Common myeloid progenitor, CD34-positive (primary cell): Measurements from ENCODE around the gene FGF9.

ENCODE experiments used
- CTCF ChIA-PET: fragments of 350-600 bp; sonication (Branson Sonifier 250); formaldehyde crosslinking; loops from one replicate; lab custom pipeline; 2021; ENCODE audit warnings: antibody characterized with exemption; lab: Charles Lee
- POLR2A ChIA-PET: fragments of 350-600 bp; sonication (Branson Sonifier 250); formaldehyde crosslinking; loops from one replicate; lab custom pipeline; 2021; ENCODE audit warnings: antibody characterized with exemption; lab: Charles Lee
- DNase-seq, 3 donors: peaks; one replicate each; pipeline versions ENCODE4 v3.0.0 to v3.0.0-alpha.2; 2013
- H3K27ac ChIP-seq, 2 experiments: 1 replicate in 1 of 2; 2 replicates in 1 of 2; pipeline ENCODE4 v1.7.0; 2013; ENCODE audit warnings: inconsistent platforms in 2 of 2, low read length in 2 of 2, mild to moderate bottlenecking in 2 of 2, low read depth in 1 of 2, moderate library complexity in 1 of 2; ENCODE audit not compliant: severe bottlenecking in 2 of 2, insufficient read depth in 1 of 2, poor library complexity in 1 of 2
- H3K27me3 ChIP-seq, 5 experiments: replicated peaks in 2 of 5; 1 replicate in 3 of 5; 2 replicates in 2 of 5; pipeline versions ENCODE4 v1.6.1 to v1.7.0; 2013; ENCODE audit warnings: low read length in 4 of 5, mild to moderate bottlenecking in 2 of 5, moderate library complexity in 2 of 5, inconsistent platforms in 1 of 5; ENCODE audit not compliant: insufficient read depth in 5 of 5, control insufficient read depth in 4 of 5
- H3K36me3 ChIP-seq, 4 experiments: 1 replicate in 2 of 4; 2 replicates in 2 of 4; pipeline versions ENCODE4 v1.6.1 to v1.7.0; 2013; ENCODE audit warnings: low read length in 3 of 4, control low read depth in 1 of 4, mild to moderate bottlenecking in 1 of 4; ENCODE audit not compliant: control insufficient read depth in 4 of 4, insufficient read depth in 4 of 4
- H3K4me1 ChIP-seq, 4 experiments: 1 replicate in 3 of 4; 2 replicates in 1 of 4; pipeline versions ENCODE4 v1.6.1 to v1.7.1; 2013; ENCODE audit warnings: low read length in 3 of 4, mild to moderate bottlenecking in 3 of 4, control low read depth in 1 of 4, inconsistent platforms in 1 of 4, moderate library complexity in 1 of 4; ENCODE audit not compliant: control insufficient read depth in 4 of 4, insufficient read depth in 4 of 4; ENCODE audit errors: control extremely low read depth in 1 of 4
- H3K4me3 ChIP-seq, 7 experiments: 1 replicate in 4 of 7; 2 replicates in 3 of 7; pipeline versions ENCODE4 v1.5.1 to v1.7.0; 2013; ENCODE audit warnings: mild to moderate bottlenecking in 7 of 7, low read length in 6 of 7, moderate library complexity in 6 of 7, inconsistent platforms in 2 of 7, low read depth in 2 of 7, control low read depth in 1 of 7; ENCODE audit not compliant: insufficient read depth in 4 of 7, control insufficient read depth in 1 of 7; ENCODE audit errors: extremely low read depth in 1 of 7
- H3K9me3 ChIP-seq, 5 experiments: 1 replicate in 4 of 5; 2 replicates in 1 of 5; pipeline versions ENCODE4 v1.6.1 to v1.7.1; 2013; ENCODE audit warnings: low read length in 4 of 5, mild to moderate bottlenecking in 2 of 5, inconsistent platforms in 1 of 5, low read depth in 1 of 5, moderate library complexity in 1 of 5; ENCODE audit not compliant: control insufficient read depth in 4 of 5, insufficient read depth in 2 of 5; ENCODE audit errors: control extremely low read depth in 1 of 5
- WGBS: methylation state at CpG from one replicate; pipeline ENCODE4 v1.1.5; 2013; ENCODE audit not compliant: insufficient coverage; 5-methylcytosine and 5-hydroxymethylcytosine counted together

The FGF9 gene

DNA sequence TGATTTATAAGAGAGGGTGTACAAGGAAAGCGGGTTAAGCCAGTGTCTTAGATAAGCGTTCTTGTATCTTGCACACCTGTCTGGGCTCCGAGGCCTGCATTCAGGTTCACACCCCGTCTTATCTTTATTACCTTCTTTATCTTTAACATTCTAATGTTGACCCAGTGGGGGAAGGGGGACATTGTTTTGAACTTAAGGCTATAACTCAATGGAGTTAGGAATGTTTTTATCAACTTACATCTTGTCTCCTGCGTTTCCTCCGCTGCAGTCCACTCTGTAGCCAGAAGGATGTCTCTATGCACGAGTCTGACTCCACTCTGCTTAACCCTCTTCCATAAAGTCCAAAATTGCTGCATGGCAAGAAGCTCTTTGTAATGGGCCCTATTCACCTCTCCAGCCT lies 71.2 kb downstream of the FGF9 start:
- POLR2A ChIA-PET = no interaction called here
- Histone ChIP-seq H3K9me3 (no peaks in the 10 kb centered on the region), H3K4me1 (no peaks in the 10 kb centered on the region), H3K27me3 (peaks cover 0 to 6% (median 4%) of the 10 kb centered on the region in 5 experiments), H3K36me3 (no peaks in the 10 kb centered on the region), H3K4me3 (no peak overlapping the region), H3K27ac (no peak overlapping the region)
- no peak for DNase-seq
- CTCF ChIA-PET = no interaction called here
- 42% methylated on average over 3 of the region's 7 CpGs for WGBS

DNA sequence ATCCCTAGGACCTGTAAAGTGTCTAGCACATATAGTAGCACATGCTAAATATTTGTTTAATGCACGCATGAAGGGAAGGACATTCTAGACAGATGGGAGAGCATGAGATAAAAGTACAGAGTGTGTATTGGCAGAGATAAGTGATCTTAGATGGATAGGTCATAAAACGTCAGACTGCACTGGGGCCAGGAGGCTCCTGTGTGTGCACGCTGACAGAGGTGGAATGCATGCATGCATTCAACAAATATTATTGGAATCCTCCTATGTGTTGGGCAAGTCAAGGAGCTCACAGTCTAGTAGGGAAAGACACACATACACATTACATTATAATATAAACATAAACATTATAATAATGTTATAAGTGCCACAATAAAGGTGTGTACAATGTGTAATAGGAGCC lies 73.3 kb downstream of the FGF9 start:
- POLR2A ChIA-PET = no interaction called here
- peaks cover 0 to 9% (median 4%) of the 10 kb centered on the region in 5 experiments for H3K27me3 ChIP-seq
- no peak overlapping the region for H3K4me3 ChIP-seq
- no peaks in the 10 kb centered on the region for H3K9me3 ChIP-seq
- no peak for DNase-seq
- no peak overlapping the region for H3K27ac ChIP-seq
- CTCF ChIA-PET = no interaction called here
- no peaks in the 10 kb centered on the region for H3K36me3 ChIP-seq
- 75% methylated on average over 2 of the region's 3 CpGs for WGBS
- no peaks in the 10 kb centered on the region for H3K4me1 ChIP-seq

DNA sequence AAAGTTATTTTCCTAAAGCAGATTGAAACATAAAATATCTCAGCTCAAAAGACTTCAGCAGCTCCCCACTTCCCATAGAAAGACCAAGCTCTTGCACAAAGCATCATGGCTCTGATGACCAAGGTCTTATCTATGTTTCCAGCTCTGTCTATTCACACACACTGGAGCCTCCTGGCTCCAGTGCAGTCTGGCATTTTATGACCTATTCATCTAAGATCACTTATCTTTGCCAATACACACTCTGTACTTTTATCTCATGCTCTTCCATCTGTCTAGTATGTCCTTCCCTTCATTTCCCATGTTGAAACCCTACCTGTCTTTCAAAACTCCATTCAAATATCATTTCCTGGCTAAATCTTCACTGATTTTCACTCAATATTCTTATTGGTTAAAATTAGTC lies 74.4 kb downstream of the FGF9 start:
- H3K36me3 ChIP-seq = no peaks in the 10 kb centered on the region
- no peak overlapping the region for H3K27ac ChIP-seq
- DNase-seq = no peak
- peaks cover 0 to 3% (median 0%) of the 10 kb centered on the region in 5 experiments for H3K9me3 ChIP-seq
- POLR2A ChIA-PET = no interaction called here
- H3K4me1 ChIP-seq = no peaks in the 10 kb centered on the region
- CTCF ChIA-PET = no interaction called here
- H3K27me3 ChIP-seq = peaks cover 0 to 9% (median 4%) of the 10 kb centered on the region in 5 experiments
- H3K4me3 ChIP-seq = no peak overlapping the region

DNA sequence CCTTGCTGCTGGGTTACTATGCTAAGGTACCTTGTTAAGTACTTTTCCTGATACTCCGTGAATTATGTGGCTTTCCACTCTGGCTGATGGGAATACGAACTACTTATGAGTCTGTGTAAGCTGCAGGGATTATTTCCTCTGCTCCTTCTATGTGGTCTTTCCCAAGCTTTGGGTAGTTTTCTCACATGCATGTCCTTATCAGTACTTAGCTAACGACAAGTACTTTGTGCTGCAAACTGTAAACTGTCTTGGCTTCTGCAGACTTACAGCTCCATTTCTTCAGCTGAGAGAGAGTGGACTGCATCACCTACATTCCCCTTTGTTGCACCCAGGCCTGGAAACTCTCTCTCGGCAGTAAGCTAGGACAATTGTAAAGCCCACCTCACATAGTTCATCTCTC lies 76.6 kb downstream of the FGF9 start:
- CTCF ChIA-PET = no interaction called here

DNA sequence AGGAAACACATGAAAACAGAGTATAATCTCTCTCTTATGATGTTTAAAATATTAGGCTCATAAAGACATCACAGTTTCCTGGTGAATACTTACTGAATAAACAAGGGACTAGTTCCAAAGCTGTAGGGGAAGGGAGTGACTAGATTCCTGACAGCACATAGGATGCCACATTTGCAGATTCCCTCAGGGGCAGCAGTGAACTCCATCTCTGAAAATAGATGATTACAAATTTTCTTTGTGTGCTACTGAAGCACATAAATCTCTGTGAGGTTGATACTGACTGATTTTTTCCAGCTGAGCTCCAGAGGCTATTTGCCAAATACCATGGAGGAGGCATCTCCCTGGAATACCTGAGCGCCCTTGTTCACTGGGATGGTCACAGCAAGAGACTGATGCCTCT lies 77.3 kb downstream of the FGF9 start:
- Histone ChIP-seq H3K36me3 (no peaks in the 10 kb centered on the region), H3K4me3 (no peak overlapping the region), H3K4me1 (no peaks in the 10 kb centered on the region), H3K27me3 (peaks cover 0 to 6% (median 2%) of the 10 kb centered on the region in 5 experiments), H3K27ac (no peak overlapping the region), H3K9me3 (peaks cover 0 to 4% (median 0%) of the 10 kb centered on the region in 5 experiments)
- CTCF ChIA-PET = no interaction called here
- WGBS = 100% methylated on average over 1 of the region's 1 CpG
- POLR2A ChIA-PET = no interaction called here
- DNase-seq = no peak

More for the DNA sequence above, 76.6 kb downstream of the FGF9 start:
- Histone ChIP-seq H3K4me1 (no peaks in the 10 kb centered on the region), H3K36me3 (no peaks in the 10 kb centered on the region), H3K4me3 (no peak overlapping the region), H3K9me3 (peaks cover 0 to 4% (median 0%) of the 10 kb centered on the region in 5 experiments), H3K27me3 (peaks cover 0 to 6% (median 2%) of the 10 kb centered on the region in 5 experiments), H3K27ac (no peak overlapping the region)
- POLR2A ChIA-PET = no interaction called here
- WGBS = 57% methylated on average over 3 of the region's 4 CpGs
- DNase-seq = no peak

DNA sequence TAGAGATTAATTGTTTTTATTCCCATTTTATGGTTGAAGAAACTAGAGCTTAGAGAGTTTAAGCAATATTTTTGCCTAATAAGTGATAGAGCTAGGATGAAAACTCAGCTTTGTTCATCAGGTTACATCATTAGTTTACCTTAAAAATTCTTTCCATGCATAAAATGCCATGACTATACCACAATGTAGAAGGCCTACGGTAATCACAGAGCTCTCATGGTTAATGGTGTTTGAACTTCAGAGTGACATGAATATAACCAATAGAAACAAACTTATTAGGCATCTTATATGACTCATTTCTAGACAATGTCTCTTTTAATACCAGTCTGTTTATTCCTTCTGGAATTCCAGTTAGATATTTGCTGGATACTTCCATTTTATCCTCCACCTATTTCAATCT lies 78.5 kb downstream of the FGF9 start:
- no CpG with 5 or more reads among the region's 1 CpG for WGBS
- no peak overlapping the region for H3K4me3 ChIP-seq
- H3K4me1 ChIP-seq = no peaks in the 10 kb centered on the region
- POLR2A ChIA-PET = no interaction called here
- H3K27me3 ChIP-seq = peaks cover 0 to 4% (median 0%) of the 10 kb centered on the region in 5 experiments
- CTCF ChIA-PET = no interaction called here
- H3K36me3 ChIP-seq = no peaks in the 10 kb centered on the region
- DNase-seq = no peak
- no peak overlapping the region for H3K27ac ChIP-seq
- H3K9me3 ChIP-seq = peaks cover 0 to 4% (median 0%) of the 10 kb centered on the region in 5 experiments

DNA sequence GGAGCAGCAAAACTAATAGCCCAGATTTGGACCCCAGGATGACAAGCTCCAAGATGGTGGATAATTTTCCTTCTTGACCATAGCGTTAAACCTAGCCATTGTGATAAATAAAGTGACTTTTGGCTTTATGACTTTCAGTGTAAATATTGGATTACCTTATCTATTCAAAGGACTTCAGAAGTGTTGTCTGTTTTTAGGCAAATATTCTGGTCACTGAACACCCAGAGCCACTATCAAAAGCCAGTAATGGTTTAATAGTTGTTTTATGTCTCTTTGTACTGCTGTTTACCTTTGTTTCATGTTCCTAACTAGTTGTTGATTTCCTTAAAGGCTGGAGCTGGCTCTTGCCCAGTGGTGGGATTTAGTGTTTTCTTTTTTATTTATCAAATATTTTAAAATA lies 81.6 kb downstream of the FGF9 start:
- POLR2A ChIA-PET = no interaction called here

More for the DNA sequence above, 81.6 kb downstream of the FGF9 start:
- DNase-seq = no peak
- CTCF ChIA-PET = no interaction called here
- H3K36me3 ChIP-seq = no peaks in the 10 kb centered on the region
- WGBS = no CpG with 5 or more reads among the region's 1 CpG
- no peak overlapping the region for H3K27ac ChIP-seq
- H3K4me3 ChIP-seq = no peak overlapping the region
- H3K9me3 ChIP-seq = peaks cover 0 to 4% (median 0%) of the 10 kb centered on the region in 5 experiments
- peaks cover 0 to 3% (median 0%) of the 10 kb centered on the region in 5 experiments for H3K27me3 ChIP-seq
- no peaks in the 10 kb centered on the region for H3K4me1 ChIP-seq
